H1 (cell line): Measurements from ENCODE around the gene MEI1. TPM values are rescaled to one million over a fixed set of nuclear protein-coding genes. Genes with fewer than 3 reads are reported as not detected.

ENCODE experiments used
- HDAC2 ChIP-seq, 2 experiments: fragments of 300-600 bp in 1 of 2; sonication (generic) in 1 of 2; IDR thresholded peaks; 2 replicates each; pipeline ENCODE4 v1.6.1; 2011 to 2012; ENCODE audit warnings: low read depth in 2 of 2, low read length in 2 of 2, mild to moderate bottlenecking in 2 of 2, moderate library complexity in 2 of 2, borderline replicate concordance in 1 of 2, inconsistent platforms in 1 of 2
- PHF8 ChIP-seq: fragments of 200-600 bp; sonication (generic); conservative IDR thresholded peaks from 2 replicates; pipeline ENCODE4 v1.7.1; 2012; ENCODE audit warnings: low read depth, mild to moderate bottlenecking, inconsistent platforms, low read length, moderate library complexity
- TAF1 ChIP-seq: IDR thresholded peaks from 2 replicates; pipeline ENCODE4 v1.6.1; 2011; ENCODE audit warnings: mild to moderate bottlenecking, low read depth, low read length
- TBP ChIP-seq: IDR thresholded peaks from 2 replicates; pipeline ENCODE4 v1.6.1; 2011; ENCODE audit warnings: low read depth, low read length, improper control_type of control experiment
- YY1 ChIP-seq: IDR thresholded peaks from 2 replicates; pipeline ENCODE4 v1.6.1; 2011; ENCODE audit warnings: low read depth, mild to moderate bottlenecking, low read length
- polyA plus RNA-seq, 7 experiments: library from polyadenylated mRNA; depleted of rRNA in 3 of 7; stranded (reverse) in 5 of 7; unstranded in 2 of 7; fragments of >200 nt in 5 of 7; fragments of 200-250 nt in 2 of 7; gene quantifications; 1 replicate in 5 of 7; 2 replicates in 1 of 7; 4 replicates in 1 of 7; pipeline versions ENCODE4 v1.2.1 to v1.2.3, GENCODE V29; 2011 to 2013; ENCODE audit warnings: missing spikeins in 2 of 7, mixed read lengths in 2 of 7
- total RNA-seq: library from RNA; stranded (reverse); fragmentation: NEBNext Ultra II Directional; extraction: Animal tissue kit (Norgen Biotek cat#: 25700); gene quantifications from 2 replicates; pipeline ENCODE4 v1.2.1, GENCODE V29; 2021

MEI1 gene
- total and polyA plus RNA-seq, 2 of the 8 experiments (the other 6 are each of a cell fraction or from before 2014, with no cell fraction given): 0.27 to 0.54 TPM

GRCh38 chr22:41682033-41682807, 17.1 kb upstream of the MEI1 start (continued):
- TF ChIP-seq TAF1 (peak; percentile 57; the same call in 1 of the 2 replicates), PHF8 (peak; percentile 41; the same call in 1 of the 2 replicates), HDAC2 (IDR thresholded peaks at IDR 0.05; ENCODE audit: borderline replicate concordance in 1 of 2, low read depth in 2 of 2, low read length in 2 of 2) (peak in 1 of 2 experiments; percentile 73; a peak in 1 of 4 replicates), YY1 (no peak), TBP (peak; percentile 72; the same call in 1 of the 2 replicates)
